ENCODE results near the gene CBLIF.

The CBLIF gene

GRCh38 chr11:59846556-59846955 is 1.3 kb upstream of the CBLIF start:
- Histone ChIP-seq H3K9me3 (ENCODE audit: severe bottlenecking) (no peaks in the 10 kb centered on the region), H3K4me3 (ENCODE audit: low read depth, low read length) (no peak overlapping the region), H3K27me3 (ENCODE audit: insufficient read depth, low read depth, severe bottlenecking) (no peaks in the 10 kb centered on the region), H3K27ac (no peak overlapping the region), H3K36me3 (no peaks in the 10 kb centered on the region)
- no peak for TF ChIP-seq CTCF (IDR thresholded peaks at IDR 0.05; ENCODE audit: low read depth, low read length)
- no peak for DNase-seq

- Histone ChIP-seq H3K4me3 (ENCODE audit: low read depth, low read length) (no peak overlapping the region), H3K36me3 (0 out of 2 replicates have a peak, but pooled peaks cover 2% of the 10 kb centered on the region), H3K27me3 (ENCODE audit: insufficient read depth, low read depth, severe bottlenecking) (no peaks in the 10 kb centered on the region), H3K27ac (no peak overlapping the region), H3K9me3 (ENCODE audit: severe bottlenecking) (no peaks in the 10 kb centered on the region)
- no peak for DNase-seq
- no peak for TF ChIP-seq CTCF (IDR thresholded peaks at IDR 0.05; ENCODE audit: low read depth, low read length)
Measured at GRCh38 chr11:59842316-59842715, 3.0 kb downstream of the CBLIF start.

- no peaks in the 10 kb centered on the region for H3K9me3 ChIP-seq (ENCODE audit: severe bottlenecking)
- no peak overlapping the region for H3K4me3 ChIP-seq (ENCODE audit: low read depth, low read length)
- 0 out of 2 replicates have a peak, but pooled peaks cover 2% of the 10 kb centered on the region for H3K36me3 ChIP-seq
- no peak overlapping the region for H3K27ac ChIP-seq
- no peaks in the 10 kb centered on the region for H3K27me3 ChIP-seq (ENCODE audit: insufficient read depth, low read depth, severe bottlenecking)
- no peak for TF ChIP-seq CTCF (IDR thresholded peaks at IDR 0.05; ENCODE audit: low read depth, low read length)
- no peak for DNase-seq
Measured at GRCh38 chr11:59841514-59841913, 3.8 kb downstream of the CBLIF start.

- TF ChIP-seq CTCF (IDR thresholded peaks at IDR 0.05; ENCODE audit: low read depth, low read length), result no peak
- no peaks in the 10 kb centered on the region for H3K27me3 ChIP-seq (ENCODE audit: insufficient read depth, low read depth, severe bottlenecking)
- no peak for DNase-seq
- H3K4me3 ChIP-seq (ENCODE audit: low read depth, low read length), result no peak overlapping the region
- H3K36me3 ChIP-seq, result 0 out of 2 replicates have a peak, but pooled peaks cover 2% of the 10 kb centered on the region
- no peak overlapping the region for H3K27ac ChIP-seq
- H3K9me3 ChIP-seq (ENCODE audit: severe bottlenecking), result no peaks in the 10 kb centered on the region
Measured at GRCh38 chr11:59839615-59840014, 5.7 kb downstream of the CBLIF start.

GRCh38 chr11:59833602-59834001 is 11.7 kb downstream of the CBLIF start:
- H3K4me3 ChIP-seq (ENCODE audit: low read depth, low read length), result no peak overlapping the region
- DNase-seq, result no peak
- H3K9me3 ChIP-seq (ENCODE audit: severe bottlenecking), result no peaks in the 10 kb centered on the region
- no peak overlapping the region for H3K27ac ChIP-seq
- H3K27me3 ChIP-seq (ENCODE audit: insufficient read depth, low read depth, severe bottlenecking), result no peaks in the 10 kb centered on the region
- TF ChIP-seq CTCF (IDR thresholded peaks at IDR 0.05; ENCODE audit: low read depth, low read length), result no peak
- H3K36me3 ChIP-seq, result 0 out of 2 replicates have a peak, but pooled peaks cover 2% of the 10 kb centered on the region

- Histone ChIP-seq H3K36me3 (no peaks in the 10 kb centered on the region), H3K27me3 (ENCODE audit: insufficient read depth, low read depth, severe bottlenecking) (no peaks in the 10 kb centered on the region), H3K27ac (no peak overlapping the region), H3K4me3 (ENCODE audit: low read depth, low read length) (no peak overlapping the region), H3K9me3 (ENCODE audit: severe bottlenecking) (no peaks in the 10 kb centered on the region)
- no peak for TF ChIP-seq CTCF (IDR thresholded peaks at IDR 0.05; ENCODE audit: low read depth, low read length)
- no peak for DNase-seq
Measured at GRCh38 chr11:59829358-59829757, 15.9 kb downstream of the CBLIF start.

Measured in WERI-Rb-1 (cell line).